ENCODE data around the gene PROP1.

The PROP1 gene

DNA sequence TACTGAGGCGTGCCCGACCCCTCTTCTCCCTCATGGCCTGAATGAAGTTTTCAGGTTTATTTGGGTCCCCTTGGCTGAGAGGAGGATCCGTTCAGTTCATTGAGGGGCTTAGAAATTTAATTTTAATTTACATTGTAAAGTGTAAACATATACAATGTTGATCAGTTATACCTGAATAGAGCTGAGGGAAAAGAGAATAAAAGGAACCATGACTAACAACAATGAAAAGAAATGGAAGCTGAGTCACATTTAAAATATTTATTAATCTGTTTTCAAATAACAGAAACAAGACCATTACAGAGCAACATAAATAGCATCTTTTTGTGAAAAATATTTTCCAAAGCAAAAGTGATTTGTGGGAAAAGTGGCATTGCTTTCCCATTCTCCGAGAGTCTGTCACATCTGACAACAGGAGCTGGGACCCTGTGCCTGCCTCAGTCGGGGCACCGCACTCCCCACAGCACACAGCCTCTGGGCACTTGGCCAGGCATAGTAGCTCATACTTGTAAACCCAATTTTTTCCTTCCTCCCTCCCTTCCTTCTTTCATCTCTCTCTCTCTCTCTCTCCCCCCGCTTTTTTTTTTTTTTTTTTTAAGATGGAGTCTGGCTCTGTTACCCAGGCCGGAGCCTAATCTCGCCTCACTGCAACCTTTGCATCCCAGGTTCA lies 28.7 kb downstream of the PROP1 start:
- TF ChIP-seq EZH2phosphoT487 (conservative IDR thresholded peaks at IDR 0.05; ENCODE audit: low read length) (no peak), CTCF (IDR thresholded peaks at IDR 0.05; ENCODE audit: insufficient read depth, low read length, poor library complexity, severe bottlenecking) (no peak)
- H2AFZ ChIP-seq (ENCODE audit: low read depth, low read length, severe bottlenecking), result no peak overlapping the region
- H3K4me3 ChIP-seq (ENCODE audit: insufficient read depth, low read length, poor library complexity, severe bottlenecking), result no peak overlapping the region
- no peak overlapping the region for H3K27ac ChIP-seq (ENCODE audit: low read depth, low read length)
- no peaks in the 10 kb centered on the region for H3K36me3 ChIP-seq (ENCODE audit: low read length)
- H4K20me1 ChIP-seq (ENCODE audit: low read depth, low read length), result no peaks in the 10 kb centered on the region
- H3K9ac ChIP-seq (ENCODE audit: low read length), result no peak overlapping the region
- no peaks in the 10 kb centered on the region for H3K9me3 ChIP-seq (ENCODE audit: insufficient read depth, low read length)
- H3K27me3 ChIP-seq (ENCODE audit: low read length), result no peaks in the 10 kb centered on the region
- no peak overlapping the region for H3K4me2 ChIP-seq (ENCODE audit: low read depth, low read length, poor library complexity, severe bottlenecking)
- H3F3A ChIP-seq (ENCODE audit: insufficient read depth), result no peaks in the 10 kb centered on the region
- no peaks in the 10 kb centered on the region for H3K9me2 ChIP-seq (replicated peaks; ENCODE audit: insufficient read depth, low read length)
- no peaks in the 10 kb centered on the region for H3K79me2 ChIP-seq (ENCODE audit: insufficient read depth, low read length)

- Histone ChIP-seq H3K27ac (ENCODE audit: low read depth, low read length) (no peak overlapping the region), H2AFZ (ENCODE audit: low read depth, low read length, severe bottlenecking) (no peak overlapping the region), H3K79me2 (ENCODE audit: insufficient read depth, low read length) (no peaks in the 10 kb centered on the region), H3K27me3 (ENCODE audit: low read length) (no peaks in the 10 kb centered on the region), H4K20me1 (ENCODE audit: low read depth, low read length) (no peaks in the 10 kb centered on the region), H3K4me3 (ENCODE audit: insufficient read depth, low read length, poor library complexity, severe bottlenecking) (no peak overlapping the region), H3K36me3 (ENCODE audit: low read length) (no peaks in the 10 kb centered on the region), H3K9me3 (ENCODE audit: insufficient read depth, low read length) (no peaks in the 10 kb centered on the region), H3K9me2 (replicated peaks; ENCODE audit: insufficient read depth, low read length) (no peaks in the 10 kb centered on the region), H3K4me2 (ENCODE audit: low read depth, low read length, poor library complexity, severe bottlenecking) (no peak overlapping the region), H3K9ac (ENCODE audit: low read length) (no peak overlapping the region), H3F3A (ENCODE audit: insufficient read depth) (no peaks in the 10 kb centered on the region)
- TF ChIP-seq EZH2phosphoT487 (conservative IDR thresholded peaks at IDR 0.05; ENCODE audit: low read length) (no peak), CTCF (IDR thresholded peaks at IDR 0.05; ENCODE audit: insufficient read depth, low read length, poor library complexity, severe bottlenecking) (no peak)
Observed at GRCh38 chr5:177966839-177967166, 29.2 kb downstream of the PROP1 start.

DNA sequence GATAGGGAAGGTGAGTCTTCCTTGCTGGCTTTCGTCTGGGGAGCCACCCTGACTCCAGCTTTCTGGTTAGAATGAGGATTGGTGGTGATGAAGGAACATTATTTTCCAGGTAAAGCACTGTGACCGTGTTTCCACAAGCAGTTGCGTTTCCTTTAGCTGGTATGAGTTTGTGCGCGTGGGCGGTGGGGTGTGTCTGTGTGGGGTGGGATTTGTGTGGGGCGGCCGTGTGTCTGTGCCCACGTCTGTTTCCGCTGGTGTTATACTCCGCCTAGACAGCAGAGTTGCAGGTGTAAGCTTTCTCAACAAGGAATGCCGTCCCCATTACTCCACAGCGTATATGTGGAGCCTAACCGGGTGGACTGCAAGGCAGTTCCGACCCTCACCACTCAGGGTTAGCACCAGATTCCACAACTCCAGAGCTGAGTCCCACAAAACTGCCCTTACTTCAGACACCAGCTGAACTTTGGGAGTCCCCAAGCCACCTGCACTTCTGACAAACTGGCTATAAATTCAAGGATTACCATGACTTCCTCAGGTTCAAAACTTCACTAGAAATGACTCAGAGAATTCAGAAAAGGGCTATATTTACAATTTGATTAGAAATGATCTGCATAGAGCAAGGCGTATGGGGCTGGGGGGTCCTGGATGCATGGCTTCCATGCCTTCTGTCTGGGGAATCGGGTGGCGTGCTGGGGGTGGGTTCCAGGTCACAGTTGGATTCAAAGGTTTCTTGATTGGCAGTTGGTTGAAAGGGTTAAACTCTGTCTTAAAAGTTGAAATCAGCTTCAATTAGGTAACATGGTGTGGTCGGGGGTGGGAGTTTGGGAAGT lies 29.8 kb downstream of the PROP1 start:
- H4K20me1 ChIP-seq (ENCODE audit: low read depth, low read length), result no peaks in the 10 kb centered on the region
- H3K36me3 ChIP-seq (ENCODE audit: low read length), result no peaks in the 10 kb centered on the region
- no peak overlapping the region for H2AFZ ChIP-seq (ENCODE audit: low read depth, low read length, severe bottlenecking)
- H3K4me3 ChIP-seq (ENCODE audit: insufficient read depth, low read length, poor library complexity, severe bottlenecking), result no peak overlapping the region
- no peak overlapping the region for H3K4me2 ChIP-seq (ENCODE audit: low read depth, low read length, poor library complexity, severe bottlenecking)
- no peaks in the 10 kb centered on the region for H3K27me3 ChIP-seq (ENCODE audit: low read length)
- H3K9me2 ChIP-seq (replicated peaks; ENCODE audit: insufficient read depth, low read length), result no peaks in the 10 kb centered on the region
- H3F3A ChIP-seq (ENCODE audit: insufficient read depth), result no peaks in the 10 kb centered on the region
- H3K9me3 ChIP-seq (ENCODE audit: insufficient read depth, low read length), result no peaks in the 10 kb centered on the region
- H3K79me2 ChIP-seq (ENCODE audit: insufficient read depth, low read length), result no peaks in the 10 kb centered on the region
- TF ChIP-seq CTCF (IDR thresholded peaks at IDR 0.05; ENCODE audit: insufficient read depth, low read length, poor library complexity, severe bottlenecking) (no peak), EZH2phosphoT487 (conservative IDR thresholded peaks at IDR 0.05; ENCODE audit: low read length) (no peak)
- H3K9ac ChIP-seq (ENCODE audit: low read length), result no peak overlapping the region
- H3K27ac ChIP-seq (ENCODE audit: low read depth, low read length), result no peak overlapping the region

Data from SU-DHL-6 (cell line).